Measurements from ENCODE around the gene DDB1. TPM values are rescaled to one million over a fixed set of nuclear protein-coding genes. Genes with fewer than 3 reads are reported as not detected.

Gene DDB1
- total and polyA plus RNA-seq, 2 of the 13 experiments (the other 11 are each of a cell fraction or from before 2014, with no cell fraction given), result 217 to 266 TPM

- no peak for TF ChIP-seq PHF5A (CRISPR knock-in tag; IDR thresholded peaks at IDR 0.05; ENCODE audit: low read depth, unreplicated experiment)
- TF ChIP-seq BRD4 (CRISPR knock-in tag; IDR thresholded peaks at IDR 0.05), result no peak; the same call in 1 of the 2 replicates
- TF ChIP-seq HOXA3 (CRISPR knock-in tag; IDR thresholded peaks at IDR 0.05), result 0 out of 2 replicates have a peak, but pooled peaks have one; percentile 8
- no peak for TF ChIP-seq ZNF691 (CRISPR knock-in tag; IDR thresholded peaks at IDR 0.05; ENCODE audit: borderline replicate concordance, low read depth)
- peak; percentile 68; the same call in 1 of the 2 replicates for TF ChIP-seq SNAPC4 (CRISPR knock-in tag; IDR thresholded peaks at IDR 0.05)
- TF ChIP-seq ZNF747 (CRISPR knock-in tag; IDR thresholded peaks at IDR 0.05; ENCODE audit: borderline replicate concordance), result 0 out of 2 replicates have a peak, but pooled peaks have one; percentile 34
- TF ChIP-seq ZNF770 (CRISPR knock-in tag; IDR thresholded peaks at IDR 0.05), result no peak
- TF ChIP-seq AGO1 (IDR thresholded peaks at IDR 0.05; ENCODE audit: low read depth, low read length, poor library complexity, severe bottlenecking), result no peak
- 0 out of 2 replicates have a peak, but pooled peaks have one; percentile 53 for TF ChIP-seq ZNF563 (CRISPR knock-in tag; IDR thresholded peaks at IDR 0.05)
- TF ChIP-seq HOXA7 (CRISPR knock-in tag; IDR thresholded peaks at IDR 0.05), result no peak
- no peak for TF ChIP-seq PHF21A (CRISPR knock-in tag; IDR thresholded peaks at IDR 0.05)
- TF ChIP-seq GLMP (CRISPR knock-in tag; IDR thresholded peaks at IDR 0.05; ENCODE audit: borderline replicate concordance), result no peak
- no peak for TF ChIP-seq NFATC3 (CRISPR knock-in tag; IDR thresholded peaks at IDR 0.05)
- TF ChIP-seq ATF2 (CRISPR knock-in tag; IDR thresholded peaks at IDR 0.05), result no peak
- TF ChIP-seq CEBPB (IDR thresholded peaks at IDR 0.05; ENCODE audit: borderline replicate concordance, low read depth, low read length), result no peak
- TF ChIP-seq CREM (IDR thresholded peaks at IDR 0.05), result no peak
- no peak for TF ChIP-seq CREM (CRISPR knock-in tag; IDR thresholded peaks at IDR 0.05)
- TF ChIP-seq ZNF567 (CRISPR knock-in tag; IDR thresholded peaks at IDR 0.05; ENCODE audit: borderline replicate concordance), result no peak
These were observed 38.8 kb downstream of the DDB1 start (continued) for GRCh38 chr11:61293867-61294716.
